ENCODE data around the gene CT55. TPM values are rescaled to one million over a fixed set of nuclear protein-coding genes. Genes with fewer than 3 reads are reported as not detected.
"Not testable (repeated sequence)": the region's sequence is repeated elsewhere in the genome, so short reads cannot be mapped to it uniquely, and the experiment has no call there.

Gene CT55
- total RNA-seq, 1 donor from 2014 or later, result 0.25 TPM

GRCh38 chrX:135116064-135116463, 55.1 kb downstream of the CT55 start:
- H3K36me3 Mint-ChIP-seq; H3K4me3 Mint-ChIP-seq; H3K4me1 Mint-ChIP-seq; H3K27ac Mint-ChIP-seq; DNase-seq (ENCODE audit: low spot score in 2 of 2, unreplicated experiment in 2 of 2); H3K27me3 Mint-ChIP-seq (ENCODE audit: low read depth): not testable (repeated sequence)
- peaks cover 14% of the 10 kb centered on the region for H3K9me3 Mint-ChIP-seq

GRCh38 chrX:135114392-135114791, 56.8 kb downstream of the CT55 start:
- no peak for TF ChIP-seq CTCF (IDR thresholded peaks at IDR 0.05; ENCODE audit: unreplicated experiment)
- H3K9me3 Mint-ChIP-seq, result peaks cover 15% of the 10 kb centered on the region
- DNase-seq (ENCODE audit: low spot score in 2 of 2, unreplicated experiment in 2 of 2), result no peak
- H3K27me3 Mint-ChIP-seq (ENCODE audit: low read depth), result peaks cover 1% of the 10 kb centered on the region
- no peaks in the 10 kb centered on the region for H3K4me1 Mint-ChIP-seq
- H3K4me3 Mint-ChIP-seq, result no peak overlapping the region
- H3K36me3 Mint-ChIP-seq, result no peaks in the 10 kb centered on the region
- H3K27ac Mint-ChIP-seq, result no peak overlapping the region

- DNase-seq (ENCODE audit: low spot score in 2 of 2, unreplicated experiment in 2 of 2), result no peak
- no peak overlapping the region for H3K4me3 Mint-ChIP-seq
- peaks cover 27% of the 10 kb centered on the region for H3K9me3 Mint-ChIP-seq
- H3K27me3 Mint-ChIP-seq (ENCODE audit: low read depth), result peaks cover 14% of the 10 kb centered on the region
- no peaks in the 10 kb centered on the region for H3K36me3 Mint-ChIP-seq
- no peak for TF ChIP-seq CTCF (IDR thresholded peaks at IDR 0.05; ENCODE audit: unreplicated experiment)
- no peak overlapping the region for H3K27ac Mint-ChIP-seq
- H3K4me1 Mint-ChIP-seq, result no peaks in the 10 kb centered on the region
These were observed 58.5 kb downstream of the CT55 start for GRCh38 chrX:135112743-135113142.

GRCh38 chrX:135112096-135112729, 59.0 kb downstream of the CT55 start:
- H3K36me3 Mint-ChIP-seq, result no peaks in the 10 kb centered on the region
- no peak overlapping the region for H3K4me3 Mint-ChIP-seq
- H3K27ac Mint-ChIP-seq, result no peak overlapping the region
- peaks cover 14% of the 10 kb centered on the region for H3K27me3 Mint-ChIP-seq (ENCODE audit: low read depth)
- peak; percentile 49 for TF ChIP-seq CTCF (IDR thresholded peaks at IDR 0.05; ENCODE audit: unreplicated experiment)
- peaks cover 28% of the 10 kb centered on the region for H3K9me3 Mint-ChIP-seq
- no peak for DNase-seq (ENCODE audit: low spot score in 2 of 2, unreplicated experiment in 2 of 2)
- no peaks in the 10 kb centered on the region for H3K4me1 Mint-ChIP-seq

- Mint-ChIP-seq H3K9me3 (peaks cover 37% of the 10 kb centered on the region), H3K4me3 (no peak overlapping the region), H3K27me3 (ENCODE audit: low read depth) (peaks cover 22% of the 10 kb centered on the region), H3K36me3 (no peaks in the 10 kb centered on the region), H3K27ac (no peak overlapping the region), H3K4me1 (no peaks in the 10 kb centered on the region)
- no peak for TF ChIP-seq CTCF (IDR thresholded peaks at IDR 0.05; ENCODE audit: unreplicated experiment)
- DNase-seq (ENCODE audit: low spot score in 2 of 2, unreplicated experiment in 2 of 2), result no peak
These were observed 61.6 kb downstream of the CT55 start for GRCh38 chrX:135109554-135109953.

Other genes starting within 250 kb of the CT55 start
- gene SMIM10, start 180.4 kb downstream of the CT55 start, total RNA-seq, result 3.0 to 4.0 TPM (median 3.7 TPM) in 3 replicates
- gene RTL8B, start 148.9 kb downstream of the CT55 start, total RNA-seq, result 18.5 to 18.6 TPM (median 18.6 TPM) in 3 replicates
- gene RTL8C, start 139.0 kb downstream of the CT55 start, total RNA-seq, result 121 to 126 TPM (median 124 TPM) in 3 replicates
- gene RTL8A, start 119.3 kb downstream of the CT55 start, total RNA-seq, result 48.0 to 53.4 TPM (median 48.8 TPM) in 3 replicates
- 11.6 to 13.7 TPM (median 13.2 TPM) in 3 replicates for gene SMIM10L2B, start 72.7 kb downstream of the CT55 start, total RNA-seq
- gene ETDB, start 50.9 kb downstream of the CT55 start, total RNA-seq, result not detected in 3 replicates
- not detected in 3 replicates for gene ETDA, start 80.7 kb upstream of the CT55 start, total RNA-seq
- gene ETDC, start 138.1 kb upstream of the CT55 start, total RNA-seq, result not detected in 3 replicates
- gene ZNF75D, start 172.7 kb upstream of the CT55 start, total RNA-seq, result 12.2 to 12.6 TPM (median 12.5 TPM) in 3 replicates
- 8.0 to 9.4 TPM (median 8.5 TPM) in 3 replicates for gene ZNF449, start 173.4 kb upstream of the CT55 start, total RNA-seq